Posterior cingulate gyrus (tissue), 11 donors: ENCODE data around the gene HSPA8.
A peak's percentile ranks its signal among the peaks of the same experiment; 100 is the strongest.
"Not testable (repeated sequence)": the region's sequence is repeated elsewhere in the genome, so short reads cannot be mapped to it uniquely, and the experiment has no call there.

Experiments
- DNase-seq, 10 donors: peaks; one replicate each; pipeline versions ENCODE4 v3.0.0 to v3.0.0-alpha.2; 2020 to 2021; ENCODE audit warnings: mixed read lengths in 3 of 10
- intact Hi-C: fragments of 100-400 bp; cut with DNase I; formaldehyde crosslinking; loops from one replicate; pipeline ENCODE4 v1.15.1; 2023

HSPA8 gene

GRCh38 chr11:123073343-123074057 is 11.6 kb upstream of the HSPA8 start:
- no peak for DNase-seq

DNA sequence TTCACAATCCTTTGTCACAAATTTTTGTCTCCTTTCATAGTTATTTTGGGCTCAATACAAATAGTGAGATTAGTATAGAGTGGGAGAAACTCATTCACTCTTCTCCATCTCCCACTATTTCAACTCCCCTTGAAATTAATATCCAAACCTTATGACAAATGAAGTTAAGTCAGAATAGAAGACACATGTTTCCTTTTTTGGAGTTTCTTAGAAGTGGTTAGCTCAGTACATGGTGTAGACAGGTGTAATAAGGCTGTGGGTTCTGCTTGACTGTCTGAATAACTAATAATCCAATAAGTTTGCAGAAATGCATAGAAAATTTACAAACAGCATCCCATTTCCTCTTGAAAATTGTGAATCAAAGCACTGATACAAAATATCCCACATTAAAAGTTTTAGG is 10.8 kb upstream of the HSPA8 start:
- no peak for DNase-seq
- intact Hi-C loops: no loop called here

More at GRCh38 chr11:123073343-123074057, 11.6 kb upstream of the HSPA8 start:
- intact Hi-C loops: no loop called here

- no peak for DNase-seq
These were observed 10.4 kb upstream of the HSPA8 start for GRCh38 chr11:123072332-123072761.

GRCh38 chr11:123069908-123070821 is 8.2 kb upstream of the HSPA8 start:
- intact Hi-C loops: no loop called here
- DNase-seq: no peak

More at GRCh38 chr11:123072332-123072761, 10.4 kb upstream of the HSPA8 start:
- intact Hi-C loops: no loop called here

- DNase-seq: no peak
- intact Hi-C loops: no loop called here
These were observed 3.7 kb upstream of the HSPA8 start for GRCh38 chr11:123065621-123066020.

DNA sequence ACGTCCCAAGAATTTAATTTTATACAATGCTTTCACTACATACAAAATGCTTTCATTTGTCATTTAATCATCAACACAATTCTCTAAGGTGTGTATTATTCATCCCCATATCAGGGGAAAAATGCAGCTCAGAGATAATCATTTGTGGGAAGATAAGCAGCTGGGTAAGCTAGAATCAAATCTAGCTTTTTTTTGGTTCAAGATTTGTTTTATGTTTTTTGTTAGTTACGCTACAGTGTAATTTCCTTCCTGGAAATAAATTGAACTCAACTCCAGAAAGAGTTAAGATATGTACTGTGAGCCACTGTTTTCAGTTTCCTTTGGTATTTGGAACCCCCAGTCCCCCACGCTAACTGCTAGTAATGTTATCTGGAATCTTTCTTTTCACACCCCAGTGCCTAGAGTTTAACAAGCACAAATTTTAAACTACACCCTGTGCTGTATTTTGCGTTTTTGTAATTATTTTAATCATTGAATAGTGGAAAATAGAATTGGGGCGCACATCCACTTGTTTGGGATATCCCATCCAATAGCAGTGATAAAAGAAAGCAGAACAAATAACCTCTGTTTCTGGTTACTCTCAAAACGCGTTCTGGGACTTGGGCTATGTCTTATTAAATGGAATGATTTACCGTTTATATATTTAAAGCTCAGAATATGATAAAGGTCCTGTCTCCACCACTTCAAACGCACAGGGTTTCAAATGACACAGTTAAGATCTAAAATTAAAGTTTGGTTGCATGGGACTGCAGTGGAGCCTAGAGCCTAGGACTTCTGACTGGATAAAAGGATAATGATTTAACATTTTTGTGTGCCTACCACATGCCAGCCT is 2.1 kb upstream of the HSPA8 start:
- intact Hi-C loops: no loop called here
- DNase-seq: no peak

DNA sequence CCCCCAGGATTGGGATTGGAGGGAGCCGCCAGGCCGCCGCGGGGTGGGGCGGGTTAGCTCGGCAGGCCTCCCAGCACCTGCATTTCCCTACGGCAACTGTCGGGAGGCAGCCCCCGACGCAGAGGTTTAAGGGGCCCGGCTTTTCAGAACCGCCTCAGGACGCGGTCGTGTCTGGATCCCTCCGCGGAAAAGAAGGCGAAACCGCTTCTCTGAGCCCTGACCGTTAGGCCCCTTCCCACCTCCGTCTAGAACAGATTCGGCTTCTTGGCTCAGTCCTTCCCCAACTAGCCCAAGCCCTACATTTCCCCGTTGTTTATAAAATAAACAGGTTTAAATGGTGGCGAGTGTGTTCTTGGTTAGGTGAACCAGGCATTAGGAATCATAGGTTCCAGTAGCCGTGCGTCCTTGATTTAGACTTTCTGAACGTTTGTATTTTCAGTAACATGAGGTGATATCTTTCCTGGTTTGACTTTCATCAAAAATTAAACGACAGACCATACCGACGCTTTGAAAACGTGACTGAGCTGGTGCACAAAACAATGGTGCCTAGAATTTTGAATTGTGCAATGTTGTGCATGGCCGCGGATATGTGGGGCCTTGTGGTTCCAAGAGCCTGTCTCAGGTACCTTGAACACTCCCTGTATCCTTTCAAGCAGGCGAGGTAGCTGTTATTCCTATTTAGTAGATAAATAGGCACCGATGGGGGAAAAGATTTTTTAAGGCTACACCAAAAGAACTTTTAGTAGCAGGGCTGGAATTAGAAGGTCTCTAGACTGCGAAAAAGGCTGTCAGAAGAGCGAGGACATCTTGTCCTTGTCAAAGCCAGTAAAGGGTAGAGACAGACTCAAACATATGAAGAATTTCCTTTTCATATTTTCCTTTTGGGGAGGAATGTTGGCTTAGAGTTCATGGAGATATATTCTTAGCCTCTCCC is 1.2 kb upstream of the HSPA8 start:
- DNase-seq: peak; percentile 21 to 95 (median 58)
- intact Hi-C loops: no loop called here

GRCh38 chr11:123062158-123062891 is 389 bp upstream of the HSPA8 start:
- intact Hi-C loops: no loop called here

GRCh38 chr11:123060277-123061000 is 1.5 kb downstream of the HSPA8 start:
- intact Hi-C loops: no loop called here
- DNase-seq: no peak

More at GRCh38 chr11:123062158-123062891, 389 bp upstream of the HSPA8 start:
- DNase-seq: peak; percentile 98 to 100 (median 99)

GRCh38 chr11:123059041-123059920 is 2.7 kb downstream of the HSPA8 start:
- intact Hi-C loops, DNase-seq: not testable (repeated sequence)

GRCh38 chr11:123057661-123058305 is 4.2 kb downstream of the HSPA8 start:
- intact Hi-C loops: no loop called here
- DNase-seq: no peak

DNA sequence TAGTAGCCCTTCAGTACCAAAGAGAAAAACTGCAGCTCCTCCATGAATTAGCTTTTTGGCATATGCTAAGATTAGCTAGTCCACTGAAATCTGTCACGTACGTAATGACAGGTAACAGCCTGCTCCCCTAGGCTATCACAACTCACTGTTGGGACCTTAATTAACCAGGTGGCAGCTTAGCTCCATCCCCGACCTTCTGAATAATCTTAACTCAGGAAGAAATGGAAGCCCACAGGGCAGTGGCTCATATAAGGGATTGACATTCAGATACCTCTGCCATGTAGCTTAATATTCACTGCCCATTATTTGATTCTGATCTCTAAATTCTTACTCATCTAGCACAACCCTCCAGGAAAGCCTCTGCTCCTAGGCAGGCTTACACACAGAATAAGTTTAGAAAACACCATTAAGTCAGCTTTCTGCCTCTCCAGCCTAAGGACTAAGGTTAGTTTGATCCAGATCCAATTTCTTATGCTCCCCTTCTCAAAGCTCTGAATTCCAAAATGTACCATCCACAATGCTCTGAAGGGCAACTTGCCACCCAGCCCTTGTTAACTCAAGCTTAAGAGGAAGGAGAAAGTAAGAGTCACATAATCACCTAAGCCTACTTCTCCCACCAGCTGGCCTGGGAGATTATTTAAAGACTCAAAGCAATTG is 5.0 kb downstream of the HSPA8 start:
- no peak for DNase-seq
- intact Hi-C loops: no loop called here

DNA sequence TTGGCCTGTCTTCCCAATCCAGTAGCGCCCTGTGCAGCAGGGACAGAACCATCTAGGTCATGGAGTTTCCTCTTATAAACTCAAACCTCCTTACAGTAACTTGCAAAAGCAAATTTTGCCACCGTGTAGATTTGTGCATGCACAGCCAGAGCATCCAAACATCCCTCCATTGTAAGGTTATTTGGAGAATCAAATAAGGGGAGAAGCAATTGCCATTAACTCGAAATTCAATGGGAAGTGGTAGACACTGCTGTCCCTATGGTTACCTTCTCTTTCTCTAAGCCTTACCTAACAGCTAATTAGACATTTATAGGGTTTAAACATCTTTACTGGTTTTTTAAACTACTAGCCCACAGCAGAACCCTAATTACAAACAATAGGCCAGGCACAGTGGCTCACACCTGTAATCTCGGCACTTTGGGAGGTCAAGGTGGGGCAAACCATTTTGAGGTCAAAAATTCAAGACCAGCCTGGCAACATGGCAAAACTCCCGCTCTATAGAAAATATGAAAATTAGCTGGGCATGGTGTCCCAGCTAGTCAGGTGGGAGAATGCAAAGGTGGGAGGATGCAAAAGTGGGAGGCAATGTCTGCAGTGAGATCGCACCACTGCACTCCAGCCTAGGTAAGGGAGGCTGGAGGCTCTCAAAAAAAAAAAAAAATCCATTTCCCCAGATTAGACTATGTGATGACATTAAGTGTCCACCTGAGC is 6.6 kb downstream of the HSPA8 start:
- DNase-seq: no peak
- intact Hi-C loops: no loop called here

DNA sequence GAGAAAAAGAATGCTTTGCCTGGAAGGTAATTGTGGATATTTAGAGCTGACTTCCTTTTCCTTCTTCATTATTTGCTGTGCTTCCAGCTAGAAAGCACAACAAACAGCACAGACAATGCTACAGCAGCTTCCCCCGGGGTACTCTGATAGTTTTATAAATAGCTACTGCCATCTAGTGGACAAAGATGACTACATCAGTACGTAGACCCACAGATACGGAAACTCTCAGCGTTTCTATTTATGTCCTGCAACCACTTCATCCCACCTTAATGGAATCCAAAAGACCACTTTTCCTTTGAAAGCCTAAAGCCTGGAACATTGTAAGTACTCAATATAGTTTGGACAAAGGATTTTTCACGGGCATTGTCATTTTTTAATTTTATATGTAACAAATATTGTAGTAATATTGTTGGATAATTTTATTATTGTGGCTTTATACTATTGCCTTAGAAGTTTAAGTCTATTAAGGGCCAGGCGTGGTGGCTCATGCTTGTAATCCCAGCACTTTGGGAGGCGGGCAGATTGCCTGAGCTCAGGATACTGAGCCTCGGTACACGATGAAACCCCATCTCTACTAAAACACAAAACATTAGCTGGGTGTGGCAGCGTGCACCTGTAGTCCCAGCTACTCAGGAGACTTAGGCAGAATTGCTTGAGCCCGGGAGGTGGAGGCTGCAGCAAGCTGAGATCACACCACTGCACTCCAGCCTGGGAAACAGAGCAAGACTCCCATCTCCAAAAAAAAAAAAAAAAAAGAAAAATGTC is 7.5 kb downstream of the HSPA8 start:
- intact Hi-C loops: loop anchor here (1.0 kb wide), 1 partner anchor 191 kb away; no protein-coding TSS in a partner anchor
- DNase-seq: no peak
